Endodermal cell (in vitro differentiated cells): ENCODE results near the gene ZNF189. TPM values are rescaled to one million over a fixed set of nuclear protein-coding genes. Genes with fewer than 3 reads are reported as not detected.
"Not testable (repeated sequence)": the region's sequence is repeated elsewhere in the genome, so short reads cannot be mapped to it uniquely, and the experiment has no call there.

Source experiments
- DNase-seq: peaks from one replicate; pipeline ENCODE4 v3.0.0-alpha.2; 2017
- H3K27ac ChIP-seq: 2 replicates; pipeline ENCODE4 v1.5.1; 2013; ENCODE audit warnings: mild to moderate bottlenecking, low read depth, low read length, moderate library complexity
- H3K27me3 ChIP-seq: 2 replicates; pipeline ENCODE4 v1.6.1; 2013; ENCODE audit warnings: mild to moderate bottlenecking, low read length, moderate library complexity; ENCODE audit not compliant: insufficient read depth, control insufficient read depth, poor library complexity, severe bottlenecking
- H3K36me3 ChIP-seq: 2 replicates; pipeline ENCODE4 v1.7.0; 2013; ENCODE audit warnings: mild to moderate bottlenecking, low read length, moderate library complexity; ENCODE audit not compliant: control insufficient read depth, insufficient read depth
- H3K4me1 ChIP-seq: one replicate; pipeline ENCODE4 v1.7.0; 2013; ENCODE audit warnings: low read length; ENCODE audit not compliant: control insufficient read depth, insufficient read depth
- H3K4me3 ChIP-seq: 2 replicates; pipeline ENCODE4 v1.5.1; 2013; ENCODE audit warnings: mild to moderate bottlenecking, low read length, moderate library complexity
- H3K9ac ChIP-seq: 2 replicates; pipeline ENCODE4 v1.6.1; 2013; ENCODE audit warnings: mild to moderate bottlenecking, low read length, moderate library complexity; ENCODE audit not compliant: poor library complexity, severe bottlenecking; ENCODE audit errors: extremely low read depth
- H3K9me3 ChIP-seq: 2 replicates; pipeline ENCODE4 v1.6.1; 2013; ENCODE audit warnings: mild to moderate bottlenecking, low read length, moderate library complexity; ENCODE audit not compliant: control insufficient read depth
- H3K27ac Mint-ChIP-seq: 2 replicates; pipeline ENCODE4 v1.8.0; 2020; ENCODE audit warnings: mixed read lengths
- H3K27me3 Mint-ChIP-seq: 2 replicates; pipeline ENCODE4 v1.8.0; 2021; ENCODE audit warnings: mild to moderate bottlenecking, mixed read lengths; ENCODE audit not compliant: insufficient read depth
- H3K36me3 Mint-ChIP-seq: 2 replicates; pipeline ENCODE4 v1.8.0; 2020; ENCODE audit warnings: low read depth, mixed read lengths
- H3K4me1 Mint-ChIP-seq: 2 replicates; pipeline ENCODE4 v1.8.0; 2020; ENCODE audit warnings: mixed read lengths
- H3K4me3 Mint-ChIP-seq: 2 replicates; pipeline ENCODE4 v1.8.0; 2020; ENCODE audit warnings: mild to moderate bottlenecking, moderate library complexity, mixed read lengths
- H3K9me3 Mint-ChIP-seq: 2 replicates; pipeline ENCODE4 v1.8.0; 2020; ENCODE audit warnings: mild to moderate bottlenecking, mixed read lengths
- CTCF ChIP-seq: fragments of 200-600 bp; sonication (generic); conservative IDR thresholded peaks from 2 replicates; pipeline ENCODE4 v1.5.0; 2021; ENCODE audit warnings: antibody characterized with exemption, mild to moderate bottlenecking
- WGBS, 2 experiments: methylation state at CpG; one replicate each; pipeline versions ENCODE4 v1.1.5 to v1.1.7; 2013; ENCODE audit warnings: missing lambda C conversion rate in 2 of 2, mixed read lengths in 1 of 2; ENCODE audit not compliant: insufficient coverage in 1 of 2, insufficient read length in 1 of 2; 5-methylcytosine and 5-hydroxymethylcytosine counted together
- total RNA-seq, 2 donors: library from RNA; stranded (reverse); fragmentation: NEBNext Ultra II Directional in 1 of 2; extraction: Animal tissue kit (Norgen Biotek cat#: 25700) in 1 of 2; gene quantifications; 2 replicates in 1 of 2; 3 replicates in 1 of 2; pipeline ENCODE4 v1.2.1, GENCODE V29; 2021

ZNF189 gene
- total RNA-seq, 2 donors from 2014 or later = 16.0 to 20.5 TPM

GRCh38 chr9:101381833-101382342, 16.8 kb upstream of the ZNF189 start:
- Histone ChIP-seq H3K4me1 (no peaks in the 10 kb centered on the region), H3K27ac (no peak overlapping the region), H3K9ac (no peak overlapping the region), H3K9me3 (peaks cover 27% of the 10 kb centered on the region), H3K36me3 (peaks cover 5% of the 10 kb centered on the region), H3K4me3 (no peak overlapping the region), H3K27me3 (no peaks in the 10 kb centered on the region)
- Mint-ChIP-seq H3K9me3 (peaks cover 41% of the 10 kb centered on the region), H3K27ac (no peak overlapping the region), H3K4me1 (no peaks in the 10 kb centered on the region), H3K27me3 (no peaks in the 10 kb centered on the region), H3K36me3 (peaks cover 21% of the 10 kb centered on the region), H3K4me3 (no peak overlapping the region)
- no peak for TF ChIP-seq CTCF
- no peak for DNase-seq
- 88 to 96% methylated on average over 2 of the region's 2 CpGs for WGBS, 2 experiments

- no peak overlapping the region for H3K27ac Mint-ChIP-seq
- no peak overlapping the region for H3K27ac ChIP-seq
- 84% methylated on average over 2 of the region's 2 CpGs; no CpG with 5 or more reads in 1 of the 2 experiments for whole genome bisulfite sequencing, 2 experiments
These were observed 15.3 kb upstream of the ZNF189 start for GRCh38 chr9:101383361-101383760.

GRCh38 chr9:101384873-101385536, 13.6 kb upstream of the ZNF189 start, which contains the start of gene BAAT:
Gene BAAT (minus strand): TSS chr9:101385006. CDS start chr9:101371404, 13,602 bp downstream.
- H3K4me1 ChIP-seq, H3K4me3 Mint-ChIP-seq, H3K27me3 ChIP-seq, H3K27ac ChIP-seq, H3K27ac Mint-ChIP-seq, H3K9ac ChIP-seq, H3K4me1 Mint-ChIP-seq, H3K27me3 Mint-ChIP-seq, DNase-seq: not testable (repeated sequence)
- Mint-ChIP-seq H3K9me3 (peaks cover 36% of the 10 kb centered on the region), H3K36me3 (peaks cover 43% of the 10 kb centered on the region)
- H3K9me3 ChIP-seq = peaks cover 44% of the 10 kb centered on the region
- peak within 1 kb of the TSS; percentile 17 for H3K4me3 ChIP-seq
- 82 to 93% methylated on average over 6 to 11 of the region's 11 CpGs for WGBS, 2 experiments
- H3K36me3 ChIP-seq = peaks cover 35% of the 10 kb centered on the region

More at GRCh38 chr9:101383361-101383760, 15.3 kb upstream of the ZNF189 start:
- H3K36me3 Mint-ChIP-seq = peaks cover 33% of the 10 kb centered on the region
- peaks cover 36% of the 10 kb centered on the region for H3K9me3 Mint-ChIP-seq
- no peak for DNase-seq
- Histone ChIP-seq H3K9me3 (peaks cover 35% of the 10 kb centered on the region), H3K4me1 (no peaks in the 10 kb centered on the region), H3K27me3 (no peaks in the 10 kb centered on the region), H3K4me3 (no peak overlapping the region), H3K36me3 (peaks cover 19% of the 10 kb centered on the region), H3K9ac (no peak overlapping the region)
- no peak overlapping the region for H3K4me3 Mint-ChIP-seq
- H3K27me3 Mint-ChIP-seq = no peaks in the 10 kb centered on the region
- H3K4me1 Mint-ChIP-seq = peaks cover 3% of the 10 kb centered on the region
- TF ChIP-seq CTCF = no peak
